Measurements from ENCODE around the gene STXBP4. TPM values are rescaled to one million over a fixed set of nuclear protein-coding genes. Genes with fewer than 3 reads are reported as not detected.

Gene STXBP4
- polyA plus RNA-seq, 4 donors = 15.5 to 20.1 (median 19.0) TPM

DNA sequence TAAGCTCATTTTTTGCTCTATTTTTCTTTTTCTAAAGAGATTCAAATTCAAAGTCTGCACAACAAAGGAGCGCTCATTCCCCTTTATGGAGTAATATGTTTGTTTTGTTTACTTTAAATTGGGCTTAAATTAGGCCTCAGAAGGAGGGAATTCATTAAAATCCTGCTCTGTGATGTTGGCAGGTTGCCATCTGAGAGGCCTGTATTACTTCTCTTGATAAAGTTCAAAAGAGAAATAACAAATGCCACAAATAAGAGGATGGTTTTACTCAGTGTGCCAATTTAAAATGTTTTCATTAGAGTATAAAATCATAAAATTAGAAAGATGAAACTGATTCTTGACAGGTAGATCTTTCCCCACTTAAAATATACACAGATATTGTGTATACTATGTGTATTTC is 241.7 kb downstream of the STXBP4 start:
- DNase-seq (ENCODE audit: low read depth in 4 of 4, low spot score in 3 of 4) = peak in 2 of 4 donors; percentile 4 to 22

DNA sequence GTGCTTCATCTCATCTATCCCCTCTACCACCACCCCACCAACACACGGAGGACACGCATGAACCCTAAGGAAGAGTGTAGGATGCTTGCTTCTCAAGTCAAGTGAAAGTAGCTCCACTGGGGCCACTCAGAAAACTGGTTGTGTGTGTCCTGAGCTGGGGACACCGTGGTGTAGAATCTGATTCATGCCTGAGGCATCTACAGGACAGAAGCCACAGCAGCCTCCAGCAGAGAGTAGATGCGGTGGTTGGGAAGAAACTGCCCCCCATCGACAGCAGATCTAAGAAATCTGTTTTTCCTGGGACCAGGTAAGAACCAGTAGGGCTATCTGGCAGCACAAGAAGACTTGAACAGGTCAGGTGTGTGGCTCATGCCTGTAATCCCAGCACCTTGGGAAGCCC is 244.3 kb downstream of the STXBP4 start:
- no peak for DNase-seq (ENCODE audit: low read depth in 4 of 4, low spot score in 3 of 4)

- no peak for DNase-seq (ENCODE audit: low read depth in 4 of 4, low spot score in 3 of 4)
Observed at GRCh38 chr17:55215711-55216110, 247.1 kb downstream of the STXBP4 start.

DNA sequence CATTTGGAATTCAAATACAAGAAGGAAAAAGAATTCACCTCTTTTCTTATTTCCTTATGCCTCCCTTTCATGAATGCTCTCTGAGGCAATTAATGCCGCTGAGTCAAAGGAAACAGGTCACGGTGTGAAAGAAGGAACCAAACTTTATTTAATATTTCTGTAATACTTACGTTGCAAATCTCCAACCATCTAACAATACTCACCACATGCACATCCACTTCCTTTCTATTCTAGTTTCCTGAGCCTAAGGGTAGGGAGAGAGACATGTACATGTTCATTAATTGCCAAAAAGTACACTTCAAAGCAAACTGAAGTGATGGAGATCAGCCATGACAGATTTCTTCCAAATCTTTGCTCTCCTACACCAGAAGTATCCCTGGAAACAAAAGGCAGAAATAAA is 248.3 kb downstream of the STXBP4 start:
- DNase-seq (ENCODE audit: low read depth in 4 of 4, low spot score in 3 of 4) = no peak

GRCh38 chr17:55219459-55219858 is 250.9 kb downstream of the STXBP4 start:
- DNase-seq (ENCODE audit: low read depth in 4 of 4, low spot score in 3 of 4) = no peak

GRCh38 chr17:55219934-55220333 is 251.4 kb downstream of the STXBP4 start:
- DNase-seq (ENCODE audit: low read depth in 4 of 4, low spot score in 3 of 4) = no peak

Other genes starting within 250 kb of the STXBP4 start
- gene TOM1L1, start 67.9 kb upstream of the STXBP4 start, polyA plus RNA-seq (ENCODE audit: insufficient read length in 4 of 4) = 100 to 1,000 TPM in 2 of 4 donors, 10 to 100 TPM in 2; 87.6 to 109 (median 102) TPM
- 100 to 1,000 TPM in 1 of 4 donors, 10 to 100 TPM in 3; 86.4 to 101 (median 95.6) TPM for gene COX11, start 111 bp upstream of the STXBP4 start, polyA plus RNA-seq (ENCODE audit: insufficient read length in 4 of 4)